Inflammatory macrophage treated with lipopolysaccharide for 4 hours (primary cell): ENCODE results near the gene CCDC33.

Experiments
- DNase-seq: peaks from one replicate; pipeline ENCODE4 v3.0.0-alpha.2; 2020

Gene CCDC33

GRCh38 chr15:74235962-74236361 lies at the start of gene CCDC33:
TSS of gene CCDC33 (plus strand) at chr15:74236326. CDS start at chr15:74236720, 394 bp downstream.
- peak; percentile 4 for DNase-seq

- DNase-seq: no peak
Observed at GRCh38 chr15:74188216-74188615, 47.9 kb upstream of the CCDC33 start.

GRCh38 chr15:74191798-74192197 lies 44.3 kb upstream of the CCDC33 start:
- DNase-seq: no peak

- DNase-seq: no peak
Observed at GRCh38 chr15:74192751-74193150, 43.4 kb upstream of the CCDC33 start.

- no peak for DNase-seq
Observed at GRCh38 chr15:74193299-74193718, 42.8 kb upstream of the CCDC33 start.

- DNase-seq: no peak
Observed at GRCh38 chr15:74193905-74194304, 42.2 kb upstream of the CCDC33 start.

GRCh38 chr15:74194572-74195559 lies 41.3 kb upstream of the CCDC33 start:
- DNase-seq: peak; percentile 4

- DNase-seq: peak; percentile 46
Observed at GRCh38 chr15:74196175-74196574, 40.0 kb upstream of the CCDC33 start.

- no peak for DNase-seq
Observed at GRCh38 chr15:74197176-74197965, 38.8 kb upstream of the CCDC33 start.

- DNase-seq: no peak
Observed at GRCh38 chr15:74199297-74199652, 36.9 kb upstream of the CCDC33 start.

- peak; percentile 14 for DNase-seq
Observed at GRCh38 chr15:74200412-74200815, 35.7 kb upstream of the CCDC33 start.

GRCh38 chr15:74200871-74201419 lies 35.2 kb upstream of the CCDC33 start:
- DNase-seq: no peak

GRCh38 chr15:74201710-74202420 lies 34.3 kb upstream of the CCDC33 start:
- DNase-seq: no peak

GRCh38 chr15:74202452-74203401 lies 33.4 kb upstream of the CCDC33 start, which contains the start of gene STRA6:
TSS of gene STRA6 (minus strand) at chr15:74202787. CDS start at chr15:74202267, 520 bp downstream.
- no peak for DNase-seq

- no peak for DNase-seq
Observed at GRCh38 chr15:74203914-74204431, 32.2 kb upstream of the CCDC33 start.

GRCh38 chr15:74205582-74205947 lies 30.6 kb upstream of the CCDC33 start:
- no peak for DNase-seq

- DNase-seq: no peak
Observed at GRCh38 chr15:74206801-74207281, 29.3 kb upstream of the CCDC33 start.

GRCh38 chr15:74207652-74208440 lies 28.3 kb upstream of the CCDC33 start:
- DNase-seq: no peak

- DNase-seq: no peak
Observed at GRCh38 chr15:74208496-74208895, 27.6 kb upstream of the CCDC33 start.

- no peak for DNase-seq
Observed at GRCh38 chr15:74208901-74209559, 27.1 kb upstream of the CCDC33 start.
